K562 (cell line): ENCODE measurements around the gene CREM. TPM values are rescaled to one million over a fixed set of nuclear protein-coding genes. Genes with fewer than 3 reads are reported as not detected.

Source experiments
- ATAC-seq: fragments of 200-7000 bp; cut with Tn5 transposase; 3 replicates; pipeline ENCODE4 v1.9.1; 2020; ENCODE audit warnings: moderate library complexity
- BruUV-seq: library from RNA; stranded (reverse); fragments of 400-500 nt; replicated peaks from 2 replicates; lab custom pipeline; 2021; lab: Mats Ljungman, UMichigan
- CTCF ChIA-PET: fragments of 300-600 bp; formaldehyde crosslinking; extraction: SDS; loops from one replicate; lab custom pipeline; 2021; ENCODE audit warnings: low intra/inter-chr PET ratio; lab: Yijun Ruan, JAX
- POLR2A ChIA-PET: fragments of 300-600, 350-650 bp; sonication (Branson Sonifier 250); formaldehyde crosslinking; extraction: SDS; loops from one replicate; lab custom pipeline; 2021; ENCODE audit warnings: antibody characterized with exemption, inconsistent platforms; lab: Yijun Ruan, JAX
- DNase-seq, 4 experiments: peaks; one replicate each; pipeline versions ENCODE4 v3.0.0 to v3.0.0-alpha.2; 2011 to 2018; ENCODE audit warnings: low spot score in 3 of 4, mixed read lengths in 3 of 4; ENCODE audit errors: extremely low read depth in 1 of 4
- FAIRE-seq: peaks from 2 replicates; lab custom pipeline; 2011; peaks lifted over from hg19 to GRCh38; lab: Jason Lieb, UNC
- H2AFZ ChIP-seq: 2 replicates; pipeline ENCODE4 v1.6.0; 2011; ENCODE audit warnings: low read depth, low read length, control low read depth, inconsistent platforms
- H3K27ac ChIP-seq: fragments of 200-600 bp; 3 replicates; pipeline ENCODE4 v1.8.0; 2011; ENCODE audit warnings: low read depth, mild to moderate bottlenecking, control low read depth, inconsistent platforms, low read length, moderate library complexity, mixed read lengths; ENCODE audit errors: extremely low read depth
- H3K27me3 ChIP-seq, 2 experiments: fragments of 300-600 bp in 1 of 2; 2 replicates in 1 of 2; 3 replicates in 1 of 2; pipeline versions ENCODE4 v1.6.0 to v1.8.0; 2011; ENCODE audit warnings: inconsistent platforms in 2 of 2, low read length in 2 of 2, mild to moderate bottlenecking in 1 of 2, mixed read lengths in 1 of 2, moderate library complexity in 1 of 2; ENCODE audit not compliant: control insufficient read depth in 2 of 2, insufficient read depth in 2 of 2
- H3K36me3 ChIP-seq: fragments of 300-600 bp; 3 replicates; pipeline ENCODE4 v1.8.0; 2011; ENCODE audit warnings: mild to moderate bottlenecking, low read length, inconsistent platforms; ENCODE audit not compliant: control insufficient read depth, insufficient read depth
- H3K4me1 ChIP-seq, 2 experiments: fragments of 200-600 bp in 1 of 2; replicated peaks in 1 of 2; 2 replicates in 1 of 2; 3 replicates in 1 of 2; pipeline versions ENCODE4 v1.5.1 to v1.8.0; 2011; ENCODE audit warnings: inconsistent platforms in 2 of 2, low read length in 2 of 2, mild to moderate bottlenecking in 1 of 2, mixed read lengths in 1 of 2, moderate library complexity in 1 of 2; ENCODE audit not compliant: control insufficient read depth in 2 of 2, insufficient read depth in 2 of 2
- H3K4me2 ChIP-seq: 2 replicates; pipeline ENCODE4 v1.6.1; 2011; ENCODE audit warnings: low read length, control low read depth, inconsistent platforms, mixed read lengths; ENCODE audit not compliant: insufficient read depth
- H3K4me3 ChIP-seq: fragments of 200-600 bp; sonication (generic), shearing (Covaris generic); 2 replicates; pipeline ENCODE4 v1.5.1; 2016; ENCODE audit warnings: control low read depth, inconsistent platforms
- H3K79me2 ChIP-seq: fragments of 200-600 bp; 3 replicates; pipeline ENCODE4 v1.8.0; 2011; ENCODE audit warnings: low read length, inconsistent platforms; ENCODE audit not compliant: control insufficient read depth, insufficient read depth
- H3K9ac ChIP-seq, 2 experiments: 2 replicates each; pipeline versions ENCODE4 v1.6.0 to v1.6.1; 2011; ENCODE audit warnings: low read depth in 2 of 2, low read length in 2 of 2, control low read depth in 1 of 2, inconsistent platforms in 1 of 2, mild to moderate bottlenecking in 1 of 2, mixed read lengths in 1 of 2; ENCODE audit not compliant: insufficient read depth in 1 of 2
- H3K9me1 ChIP-seq: one replicate; pipeline ENCODE4 v1.6.0; 2011; ENCODE audit warnings: inconsistent platforms, mild to moderate bottlenecking, low read length, moderate library complexity; ENCODE audit not compliant: control insufficient read depth, insufficient read depth
- H3K9me3 ChIP-seq: replicated peaks from 2 replicates; pipeline ENCODE4 v1.5.1; 2011; ENCODE audit warnings: low read depth, low read length, inconsistent platforms; ENCODE audit not compliant: control insufficient read depth, insufficient read depth
- H4K20me1 ChIP-seq: replicated peaks from 2 replicates; pipeline ENCODE4 v1.6.1; 2011; ENCODE audit warnings: low read length, inconsistent platforms, mixed read lengths; ENCODE audit not compliant: control insufficient read depth, insufficient read depth
- ARNT ChIP-seq, 2 experiments: fragments of 450-650 bp; IDR thresholded peaks; 2 replicates each; pipeline ENCODE4 v1.6.1; 2016; ENCODE audit warnings: mild to moderate bottlenecking in 1 of 2
- GATA2 ChIP-seq: sonication (generic); formaldehyde crosslinking; IDR thresholded peaks from 2 replicates; pipeline ENCODE4 v1.4.0; 2020; ENCODE audit warnings: mild to moderate bottlenecking, missing genetic modification reagents
- NR2C1 ChIP-seq, 2 experiments: fragments of 450-650 bp; IDR thresholded peaks; 2 replicates each; pipeline ENCODE4 v1.6.1; 2017; ENCODE audit warnings: mild to moderate bottlenecking in 2 of 2, antibody characterized with exemption in 1 of 2, inconsistent platforms in 1 of 2, missing compliant biosample characterization in 1 of 2, missing genetic modification characterization in 1 of 2
- RAD51 ChIP-seq: fragments of 450-650 bp; IDR thresholded peaks from 2 replicates; pipeline ENCODE4 v1.7.1; 2016; ENCODE audit warnings: low read depth, mild to moderate bottlenecking, borderline replicate concordance
- TBL1XR1 ChIP-seq, 2 experiments: IDR thresholded peaks; 2 replicates each; pipeline ENCODE4 v1.6.1; 2012; ENCODE audit warnings: improper control_type of control experiment in 2 of 2, low read length in 2 of 2, mild to moderate bottlenecking in 1 of 2
- TEAD2 ChIP-seq: fragments of 450-650 bp; IDR thresholded peaks from 2 replicates; pipeline ENCODE4 v1.6.1; 2016; ENCODE audit warnings: missing genetic modification characterization, control low read depth, missing compliant biosample characterization
- ZKSCAN1 ChIP-seq: fragments of 150-350 bp; IDR thresholded peaks from 2 replicates; pipeline ENCODE4 v1.6.1; 2016; ENCODE audit warnings: low read depth, low read length
- ZNF217 ChIP-seq: sonication (generic); formaldehyde crosslinking; IDR thresholded peaks from 2 replicates; pipeline ENCODE4 v1.8.0; 2022; ENCODE audit warnings: mild to moderate bottlenecking, missing genetic modification reagents
- ZNF699 ChIP-seq: fragments of 250-450 bp; sonication (Bioruptor Pico); IDR thresholded peaks from 2 replicates; pipeline ENCODE4 v1.8.0; 2021; ENCODE audit warnings: mild to moderate bottlenecking, moderate library complexity; ENCODE audit not compliant: insufficient replicate concordance
- WGBS: fragments of 100-300 bp; shearing (Covaris generic); methylation state at CpG from one replicate; pipeline ENCODE4 v1.1.6; 2016; ENCODE audit warnings: low coverage, mixed read lengths; ENCODE audit not compliant: insufficient coverage; ENCODE audit errors: missing lambda C conversion rate; 5-methylcytosine and 5-hydroxymethylcytosine counted together
- in situ Hi-C: fragments of 300-500 bp; cut with MboI; formaldehyde crosslinking; loops from 4 replicates; pipeline ENCODE4 v1.15.0; 2018; ENCODE audit warnings: inconsistent platforms, mixed read lengths
- intact Hi-C: fragments of 100-400 bp; cut with micrococcal nuclease; formaldehyde crosslinking; loops from 2 replicates; pipeline ENCODE4 v1.14.2; 2022
- polyA plus RNA-seq, 8 experiments: library from polyadenylated mRNA; depleted of rRNA in 4 of 8; stranded (reverse) in 5 of 8; unstranded in 3 of 8; fragments of >200 nt; fragmentation: Nextera tagmentation in 2 of 8; fragmentation: Illumina TruSeq in 1 of 8; extraction: Ambion mirVana in 2 of 8; extraction: Trizol in 1 of 8; gene quantifications; 2 replicates each; pipeline versions ENCODE4 v1.2.1 to v1.2.3, GENCODE V29; 2011 to 2014; ENCODE audit warnings: inconsistent platforms in 1 of 8, missing spikeins in 1 of 8
- total RNA-seq, 7 experiments: library from RNA; depleted of rRNA in 6 of 7; stranded (reverse); fragments of >200 nt in 6 of 7; fragmentation: Illumina TruSeq in 2 of 7; extraction: Trizol in 2 of 7; gene quantifications; 2 replicates each; pipeline versions ENCODE4 v1.2.1 to v1.2.3, GENCODE V29; 2011 to 2021; ENCODE audit warnings: low replicate concordance in 1 of 7
- TF ChIP-seq, protein P1 (sequence below): fragments of 450-650 bp; IDR thresholded peaks from 2 replicates; pipeline ENCODE4 v1.6.1; 2016; ENCODE audit warnings: borderline replicate concordance
- TF ChIP-seq, protein P2 (sequence below): fragments of 250-450 bp; sonication (Bioruptor Pico); IDR thresholded peaks from 2 replicates; pipeline ENCODE4 v1.8.0; 2021; ENCODE audit warnings: moderate library complexity, mild to moderate bottlenecking, inconsistent platforms

CREM gene
- total and polyA plus RNA-seq, 9 of the 15 experiments (the other 6 are each of a cell fraction or from before 2014, with no cell fraction given): 39.1 to 70.2 (median 48.3) TPM

DNA sequence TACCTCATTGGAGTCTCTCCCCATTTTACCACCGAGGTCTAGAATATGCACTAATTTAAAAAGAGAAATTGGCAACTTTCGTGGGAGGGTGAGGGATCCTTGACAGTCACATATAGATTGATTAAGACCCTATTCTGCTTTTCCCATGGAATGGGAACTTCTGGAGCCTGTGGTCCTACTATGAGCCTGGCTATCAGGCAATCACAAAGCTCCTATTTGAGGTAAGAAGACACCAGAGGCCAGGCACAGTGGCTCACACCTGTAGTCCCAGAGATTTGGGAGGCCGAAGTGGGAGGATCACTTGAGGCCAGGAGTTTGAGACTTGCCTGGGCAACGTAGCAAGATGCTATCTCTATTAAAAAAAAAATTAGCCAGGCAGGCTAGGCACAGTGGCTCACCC lies 105.0 kb downstream of the CREM start:
- ChIA-PET POLR2A (no interaction called here), CTCF (no interaction called here)
- FAIRE-seq (no peak), ATAC-seq (no peak), DNase-seq (no peak)
- H3K4me2 ChIP-seq: no peak overlapping the region
- H3K27me3 ChIP-seq: no peaks in the 10 kb centered on the region
- no peaks in the 10 kb centered on the region for H3K9me1 ChIP-seq
- no peak overlapping the region for H3K4me3 ChIP-seq
- WGBS: 25% methylated on average over 4 of the region's 4 CpGs
- H3K79me2 ChIP-seq: no peaks in the 10 kb centered on the region
- no peak overlapping the region for H2AFZ ChIP-seq
- no peaks in the 10 kb centered on the region for H3K9me3 ChIP-seq
- no peak overlapping the region for H3K9ac ChIP-seq
- H3K27ac ChIP-seq: no peak overlapping the region
- no peaks in the 10 kb centered on the region; a peak in 1 of 5 replicates for H3K4me1 ChIP-seq
- BruUV-seq: no TSS peak
- no peaks in the 10 kb centered on the region for H3K36me3 ChIP-seq
- intact Hi-C loops: loop anchor here (10.0 kb wide), 1 partner anchor 383 kb away; no protein-coding TSS in a partner anchor
- in situ Hi-C loops: loop anchor here (10.0 to 25.0 kb wide), 3 partner anchors 273 to 556 kb away; no protein-coding TSS in a partner anchor
- peak; percentile 61 for TF ChIP-seq ZKSCAN1
- TF ChIP-seq, protein P1, sequence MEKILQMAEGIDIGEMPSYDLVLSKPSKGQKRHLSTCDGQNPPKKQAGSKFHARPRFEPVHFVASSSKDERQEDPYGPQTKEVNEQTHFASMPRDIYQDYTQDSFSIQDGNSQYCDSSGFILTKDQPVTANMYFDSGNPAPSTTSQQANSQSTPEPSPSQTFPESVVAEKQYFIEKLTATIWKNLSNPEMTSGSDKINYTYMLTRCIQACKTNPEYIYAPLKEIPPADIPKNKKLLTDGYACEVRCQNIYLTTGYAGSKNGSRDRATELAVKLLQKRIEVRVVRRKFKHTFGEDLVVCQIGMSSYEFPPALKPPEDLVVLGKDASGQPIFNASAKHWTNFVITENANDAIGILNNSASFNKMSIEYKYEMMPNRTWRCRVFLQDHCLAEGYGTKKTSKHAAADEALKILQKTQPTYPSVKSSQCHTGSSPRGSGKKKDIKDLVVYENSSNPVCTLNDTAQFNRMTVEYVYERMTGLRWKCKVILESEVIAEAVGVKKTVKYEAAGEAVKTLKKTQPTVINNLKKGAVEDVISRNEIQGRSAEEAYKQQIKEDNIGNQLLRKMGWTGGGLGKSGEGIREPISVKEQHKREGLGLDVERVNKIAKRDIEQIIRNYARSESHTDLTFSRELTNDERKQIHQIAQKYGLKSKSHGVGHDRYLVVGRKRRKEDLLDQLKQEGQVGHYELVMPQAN: no peak
- H4K20me1 ChIP-seq: no peaks in the 10 kb centered on the region

DNA sequence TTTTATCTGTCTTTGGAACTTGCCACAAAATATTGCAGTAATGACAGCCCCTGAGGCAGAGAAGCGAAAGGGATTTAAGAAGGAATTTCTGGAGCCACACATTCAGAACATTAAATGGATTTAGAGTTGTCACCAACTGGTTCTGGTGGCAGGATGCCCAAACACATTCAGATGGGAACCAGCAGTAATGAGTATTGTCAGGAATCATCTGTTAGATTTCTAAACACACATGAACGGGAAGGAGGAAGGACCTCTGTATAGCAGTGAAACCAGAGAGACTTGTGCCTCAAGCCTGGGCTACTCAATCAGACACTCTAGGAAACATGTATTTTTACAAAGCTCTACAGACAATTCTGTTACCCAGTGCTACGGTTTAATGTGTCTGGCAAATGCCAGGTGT lies 105.9 kb downstream of the CREM start:
- Histone ChIP-seq H3K27me3 (no peaks in the 10 kb centered on the region), H2AFZ (no peak overlapping the region), H4K20me1 (no peaks in the 10 kb centered on the region), H3K9ac (no peak overlapping the region), H3K27ac (no peak overlapping the region), H3K36me3 (no peaks in the 10 kb centered on the region), H3K4me1 (no peaks in the 10 kb centered on the region; a peak in 1 of 5 replicates), H3K4me3 (no peak overlapping the region), H3K9me1 (no peaks in the 10 kb centered on the region), H3K9me3 (no peaks in the 10 kb centered on the region), H3K4me2 (no peak overlapping the region), H3K79me2 (no peaks in the 10 kb centered on the region)
- 58% methylated on average over 3 of the region's 3 CpGs for WGBS
- intact Hi-C loops (loop anchor here (10.0 kb wide), 1 partner anchor 382 kb away; no protein-coding TSS in a partner anchor), in situ Hi-C loops (loop anchor here (10.0 to 25.0 kb wide), 3 partner anchors 272 to 555 kb away; no protein-coding TSS in a partner anchor)
- DNase-seq (no peak), ATAC-seq (no peak), FAIRE-seq (no peak)
- POLR2A ChIA-PET: interaction anchor here (0.6 kb wide), 1 partner anchor 97 kb away, joined by 3 read pairs; no protein-coding TSS in a partner anchor
- TF ChIP-seq GATA2 (CRISPR knock-in tag): no peak
- no peak for TF ChIP-seq TEAD2 (tag)
- TF ChIP-seq ARNT (IDR thresholded peaks at IDR 0.05): no peak
- TF ChIP-seq RAD51: no peak
- no peak for TF ChIP-seq NR2C1 (IDR thresholded peaks at IDR 0.05)
- TF ChIP-seq NR2C1 (tag; IDR thresholded peaks at IDR 0.05): no peak
- TF ChIP-seq, protein P2, sequence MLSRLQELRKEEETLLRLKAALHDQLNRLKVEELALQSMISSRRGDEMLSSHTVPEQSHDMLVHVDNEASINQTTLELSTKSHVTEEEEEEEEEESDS (CRISPR knock-in tag): no peak
- TF ChIP-seq ZNF217 (CRISPR knock-in tag): no peak
- no peak for TF ChIP-seq ZNF699 (CRISPR knock-in tag)
- TF ChIP-seq TBL1XR1 (IDR thresholded peaks at IDR 0.05; ENCODE audit: low read length in 2 of 2): no peak
- no TSS peak for BruUV-seq
- CTCF ChIA-PET: no interaction called here
